HepG2 (cell line): Measurements from ENCODE around the gene USP27X. TPM values are rescaled to one million over a fixed set of nuclear protein-coding genes. Genes with fewer than 3 reads are reported as not detected.

Experiments used
- BRCA1 ChIP-seq: sonication (generic); formaldehyde crosslinking; IDR thresholded peaks from 2 replicates; pipeline ENCODE4 v1.4.0; 2020; ENCODE audit warnings: missing genetic modification reagents
- CAMTA2 ChIP-seq: sonication (generic); formaldehyde crosslinking; IDR thresholded peaks from 2 replicates; pipeline ENCODE4 v1.4.0; 2020; ENCODE audit warnings: mild to moderate bottlenecking, missing genetic modification reagents, borderline replicate concordance
- CREM ChIP-seq, 2 experiments: sonication (generic) in 1 of 2; formaldehyde crosslinking in 1 of 2; IDR thresholded peaks; 2 replicates each; pipeline versions ENCODE4 v1.4.0 to v1.6.1; 2016 to 2020; ENCODE audit warnings: antibody characterized with exemption in 1 of 2, mild to moderate bottlenecking in 1 of 2, missing genetic modification reagents in 1 of 2
- ETV5 ChIP-seq: IDR thresholded peaks from 2 replicates; pipeline ENCODE4 v1.6.1; 2018; ENCODE audit warnings: missing biosample characterization, missing genetic modification reagents, inconsistent platforms, borderline replicate concordance
- GABPA ChIP-seq, 2 experiments: IDR thresholded peaks; 2 replicates each; pipeline ENCODE4 v1.6.1; 2011 to 2016; ENCODE audit warnings: low read depth in 2 of 2, low read length in 1 of 2, missing biosample characterization in 1 of 2, missing genetic modification characterization in 1 of 2
- KDM2A ChIP-seq: sonication (generic); formaldehyde crosslinking; IDR thresholded peaks from 2 replicates; pipeline ENCODE4 v1.4.0; 2020; ENCODE audit warnings: low read depth, missing genetic modification reagents, borderline replicate concordance
- MAFK ChIP-seq, 2 experiments: IDR thresholded peaks in 1 of 2; conservative IDR thresholded peaks in 1 of 2; 2 replicates each; pipeline ENCODE4 v1.6.1; 2011; ENCODE audit warnings: improper control_type of control experiment in 2 of 2, low read length in 2 of 2
- MEIS2 ChIP-seq: sonication (generic); formaldehyde crosslinking; IDR thresholded peaks from 2 replicates; pipeline ENCODE4 v1.9.0; 2021; ENCODE audit warnings: mild to moderate bottlenecking, missing genetic modification reagents
- MTA1 ChIP-seq: sonication (generic); formaldehyde crosslinking; IDR thresholded peaks from 2 replicates; pipeline ENCODE4 v1.4.0; 2020; ENCODE audit warnings: missing genetic modification reagents, mild to moderate bottlenecking, borderline replicate concordance
- NFE2L2 ChIP-seq: fragments of 150-350 bp; IDR thresholded peaks from 2 replicates; pipeline ENCODE4 v1.6.1; 2014; ENCODE audit warnings: low read length
- NFIC ChIP-seq: IDR thresholded peaks from 2 replicates; pipeline ENCODE4 v1.6.1; 2012; ENCODE audit warnings: mild to moderate bottlenecking, low read length, inconsistent platforms
- POGZ ChIP-seq: sonication (generic); formaldehyde crosslinking; IDR thresholded peaks from 2 replicates; pipeline ENCODE4 v1.4.0; 2020; ENCODE audit warnings: mild to moderate bottlenecking, missing genetic modification reagents
- RCOR2 ChIP-seq: IDR thresholded peaks from 2 replicates; pipeline ENCODE4 v1.6.1; 2016; ENCODE audit warnings: missing biosample characterization, missing genetic modification reagents
- RFX1 ChIP-seq: fragments of 450-650 bp; IDR thresholded peaks from 2 replicates; pipeline ENCODE4 v1.6.1; 2017
- SAP130 ChIP-seq: IDR thresholded peaks from 2 replicates; pipeline ENCODE4 v1.6.1; 2016; ENCODE audit warnings: low read depth
- SOX5 ChIP-seq: IDR thresholded peaks from 2 replicates; pipeline ENCODE4 v1.6.1; 2016; ENCODE audit warnings: borderline replicate concordance
- SP1 ChIP-seq, 2 experiments: fragments of 450-650 bp in 1 of 2; sonication (generic) in 1 of 2; formaldehyde crosslinking in 1 of 2; IDR thresholded peaks; 2 replicates each; pipeline versions ENCODE4 v1.4.0 to v1.6.1; 2016 to 2020; ENCODE audit warnings: missing genetic modification reagents in 1 of 2
- TAF15 ChIP-seq: fragments of 200-400 bp; formaldehyde crosslinking; IDR thresholded peaks from one replicate; pipeline ENCODE4 v1.6.1; 2018; ENCODE audit warnings: mild to moderate bottlenecking, low read depth, low read length; ENCODE audit not compliant: poor library complexity, severe bottlenecking
- TBX2 ChIP-seq: sonication (generic); formaldehyde crosslinking; IDR thresholded peaks from 2 replicates; pipeline ENCODE4 v1.5.0; 2020; ENCODE audit warnings: missing genetic modification reagents, mild to moderate bottlenecking, borderline replicate concordance
- ZKSCAN1 ChIP-seq: fragments of 150-350 bp; IDR thresholded peaks from 2 replicates; pipeline ENCODE4 v1.6.1; 2014; ENCODE audit warnings: low read length
- ZMYM4 ChIP-seq: sonication (generic); formaldehyde crosslinking; IDR thresholded peaks from 2 replicates; pipeline ENCODE4 v1.8.1; 2023; ENCODE audit warnings: mild to moderate bottlenecking, missing genetic modification reagents
- ZNF17 ChIP-seq: sonication (generic); formaldehyde crosslinking; IDR thresholded peaks from 2 replicates; pipeline ENCODE4 v1.5.0; 2020; ENCODE audit warnings: mild to moderate bottlenecking, missing genetic modification reagents
- ZNF570 ChIP-seq: sonication (generic); formaldehyde crosslinking; IDR thresholded peaks from 2 replicates; pipeline ENCODE4 v1.4.0; 2020; ENCODE audit warnings: mild to moderate bottlenecking, missing genetic modification reagents, borderline replicate concordance
- ZNF589 ChIP-seq: sonication (generic); formaldehyde crosslinking; conservative IDR thresholded peaks from 2 replicates; pipeline ENCODE4 v1.8.0; 2022; ENCODE audit warnings: mild to moderate bottlenecking, moderate library complexity, missing genetic modification reagents
- ZNF766 ChIP-seq: sonication (generic); formaldehyde crosslinking; IDR thresholded peaks from 2 replicates; pipeline ENCODE4 v1.5.0; 2020; ENCODE audit warnings: missing genetic modification reagents, borderline replicate concordance
- polyA plus RNA-seq, 8 experiments: library from polyadenylated mRNA; depleted of rRNA in 3 of 8; stranded (reverse) in 7 of 8; unstranded in 1 of 8; fragments of >200 nt; fragmentation: Illumina TruSeq in 4 of 8; extraction: Trizol in 4 of 8; gene quantifications; 2 replicates each; pipeline versions ENCODE4 v1.2.1 to v1.2.3, GENCODE V29; 2011 to 2016; ENCODE audit warnings: low read depth in 4 of 8, missing spikeins in 1 of 8, mixed read lengths in 1 of 8; ENCODE audit not compliant: insufficient read depth in 1 of 8
- total RNA-seq, 5 experiments: library from RNA; depleted of rRNA; stranded (reverse); fragments of >200 nt; fragmentation: Illumina TruSeq; extraction: Trizol; gene quantifications; 2 replicates each; pipeline ENCODE4 v1.2.3, GENCODE V29; 2016; ENCODE audit warnings: low read depth in 1 of 5
- TF ChIP-seq, protein P1 (sequence below): IDR thresholded peaks from 2 replicates; pipeline ENCODE4 v1.6.1; 2016; ENCODE audit warnings: missing biosample characterization, missing genetic modification reagents, low read depth
- TF ChIP-seq, protein P2 (sequence below): sonication (generic); formaldehyde crosslinking; IDR thresholded peaks from 2 replicates; pipeline ENCODE4 v1.4.0; 2020; ENCODE audit warnings: mild to moderate bottlenecking, missing genetic modification reagents, borderline replicate concordance
- TF ChIP-seq, protein P3 (sequence below): sonication (generic); formaldehyde crosslinking; IDR thresholded peaks from 2 replicates; pipeline ENCODE4 v1.5.0; 2020; ENCODE audit warnings: mild to moderate bottlenecking, missing genetic modification reagents, moderate library complexity

USP27X gene
- total and polyA plus RNA-seq, 2 of the 13 experiments (the other 11 are each of a cell fraction or from before 2014, with no cell fraction given), result 7.2 to 9.7 TPM

DNA sequence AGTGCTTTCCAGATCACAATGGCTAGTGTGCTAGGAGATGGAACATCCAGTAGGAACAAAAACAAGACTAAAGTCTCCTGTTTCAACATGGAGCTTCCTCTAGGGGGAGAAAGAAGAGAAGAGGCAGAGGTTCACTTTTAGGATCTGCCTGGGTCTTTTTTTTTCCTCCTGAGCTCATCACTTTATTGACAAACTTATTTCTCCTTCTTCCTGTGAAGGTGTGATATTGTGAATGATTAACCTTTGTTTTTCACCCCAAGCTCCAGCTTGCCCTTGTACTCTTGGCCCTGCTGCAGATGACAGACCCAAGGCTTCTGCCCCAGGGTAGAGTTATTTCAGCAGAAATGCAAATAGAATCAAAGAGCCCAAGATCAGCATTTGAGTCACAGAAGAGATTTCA is 36.7 kb upstream of the USP27X start (continued):
- TF ChIP-seq, protein P1, sequence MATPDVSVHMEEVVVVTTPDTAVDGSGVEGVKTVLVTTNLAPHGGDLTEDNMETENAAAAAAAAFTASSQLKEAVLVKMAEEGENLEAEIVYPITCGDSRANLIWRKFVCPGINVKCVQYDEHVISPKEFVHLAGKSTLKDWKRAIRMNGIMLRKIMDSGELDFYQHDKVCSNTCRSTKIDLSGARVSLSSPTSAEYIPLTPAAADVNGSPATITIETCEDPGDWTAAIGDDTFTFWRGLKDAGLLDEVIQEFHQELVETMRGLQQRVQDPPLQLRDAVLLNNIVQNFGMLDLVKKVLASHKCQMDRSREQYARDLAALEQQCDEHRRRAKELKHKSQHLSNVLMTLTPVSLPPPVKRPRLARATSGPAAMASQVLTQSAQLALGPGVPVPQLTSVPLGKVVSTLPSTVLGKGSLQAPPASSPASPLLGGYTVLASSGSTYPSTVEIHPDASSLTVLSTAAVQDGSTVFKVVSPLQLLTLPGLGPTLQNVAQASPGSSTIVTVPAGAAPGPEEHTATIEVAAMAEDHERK, result no peak
- TF ChIP-seq BRCA1 (no peak), MEIS2 (CRISPR knock-in tag) (no peak), CREM (IDR thresholded peaks at IDR 0.05) (peak; percentile 53; the same call in 1 of the 2 replicates), CREM (CRISPR knock-in tag; IDR thresholded peaks at IDR 0.05) (no peak), ZKSCAN1 (no peak), ZNF17 (CRISPR knock-in tag) (no peak), SP1 (IDR thresholded peaks at IDR 0.05) (no peak), SP1 (CRISPR knock-in tag; IDR thresholded peaks at IDR 0.05) (no peak), POGZ (CRISPR knock-in tag) (0 out of 2 replicates have a peak, but pooled peaks have one; percentile 27), GABPA (IDR thresholded peaks at IDR 0.05; ENCODE audit: low read depth, low read length) (no peak), GABPA (CRISPR knock-in tag; IDR thresholded peaks at IDR 0.05; ENCODE audit: low read depth) (peak; percentile 60), RCOR2 (CRISPR knock-in tag) (peak; percentile 35; the same call in 1 of the 2 replicates), MTA1 (CRISPR knock-in tag) (no peak), ZMYM4 (CRISPR knock-in tag) (peak; percentile 37; the same call in 1 of the 2 replicates), KDM2A (CRISPR knock-in tag) (no peak), ZNF570 (CRISPR knock-in tag) (no peak), SOX5 (peak; percentile 64; the same call in 1 of the 2 replicates), ZNF766 (CRISPR knock-in tag) (no peak), ZNF589 (CRISPR knock-in tag) (no peak), NFE2L2 (no peak), NFIC (peak; percentile 37; the same call in 1 of the 2 replicates), MAFK (conservative IDR thresholded peaks at IDR 0.05 in 1 of 2, IDR thresholded peaks at IDR 0.05 in 1 of 2; ENCODE audit: low read length in 2 of 2) (0 out of 4 replicates have a peak, but pooled peaks of 1 of the 2 experiments have one; percentile 15), CAMTA2 (CRISPR knock-in tag) (no peak), SAP130 (CRISPR knock-in tag) (peak; percentile 58), TBX2 (CRISPR knock-in tag) (peak; percentile 97), RFX1 (no peak), TAF15 (no peak), ETV5 (CRISPR knock-in tag) (peak; percentile 60; the same call in 1 of the 2 replicates)
- TF ChIP-seq, protein P2, sequence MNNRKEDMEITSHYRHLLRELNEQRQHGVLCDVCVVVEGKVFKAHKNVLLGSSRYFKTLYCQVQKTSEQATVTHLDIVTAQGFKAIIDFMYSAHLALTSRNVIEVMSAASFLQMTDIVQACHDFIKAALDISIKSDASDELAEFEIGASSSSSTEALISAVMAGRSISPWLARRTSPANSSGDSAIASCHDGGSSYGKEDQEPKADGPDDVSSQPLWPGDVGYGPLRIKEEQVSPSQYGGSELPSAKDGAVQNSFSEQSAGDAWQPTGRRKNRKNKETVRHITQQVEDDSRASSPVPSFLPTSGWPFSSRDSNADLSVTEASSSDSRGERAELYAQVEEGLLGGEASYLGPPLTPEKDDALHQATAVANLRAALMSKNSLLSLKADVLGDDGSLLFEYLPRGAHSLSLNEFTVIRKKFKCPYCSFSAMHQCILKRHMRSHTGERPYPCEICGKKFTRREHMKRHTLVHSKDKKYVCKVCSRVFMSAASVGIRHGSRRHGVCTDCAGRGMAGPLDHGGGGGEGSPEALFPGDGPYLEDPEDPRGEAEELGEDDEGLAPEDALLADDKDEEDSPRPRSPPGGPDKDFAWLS (CRISPR knock-in tag), result no peak
- TF ChIP-seq, protein P3, sequence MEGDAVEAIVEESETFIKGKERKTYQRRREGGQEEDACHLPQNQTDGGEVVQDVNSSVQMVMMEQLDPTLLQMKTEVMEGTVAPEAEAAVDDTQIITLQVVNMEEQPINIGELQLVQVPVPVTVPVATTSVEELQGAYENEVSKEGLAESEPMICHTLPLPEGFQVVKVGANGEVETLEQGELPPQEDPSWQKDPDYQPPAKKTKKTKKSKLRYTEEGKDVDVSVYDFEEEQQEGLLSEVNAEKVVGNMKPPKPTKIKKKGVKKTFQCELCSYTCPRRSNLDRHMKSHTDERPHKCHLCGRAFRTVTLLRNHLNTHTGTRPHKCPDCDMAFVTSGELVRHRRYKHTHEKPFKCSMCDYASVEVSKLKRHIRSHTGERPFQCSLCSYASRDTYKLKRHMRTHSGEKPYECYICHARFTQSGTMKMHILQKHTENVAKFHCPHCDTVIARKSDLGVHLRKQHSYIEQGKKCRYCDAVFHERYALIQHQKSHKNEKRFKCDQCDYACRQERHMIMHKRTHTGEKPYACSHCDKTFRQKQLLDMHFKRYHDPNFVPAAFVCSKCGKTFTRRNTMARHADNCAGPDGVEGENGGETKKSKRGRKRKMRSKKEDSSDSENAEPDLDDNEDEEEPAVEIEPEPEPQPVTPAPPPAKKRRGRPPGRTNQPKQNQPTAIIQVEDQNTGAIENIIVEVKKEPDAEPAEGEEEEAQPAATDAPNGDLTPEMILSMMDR (CRISPR knock-in tag), result peak; percentile 64
